Measurements from ENCODE around the gene TMEM38B.

The TMEM38B gene

GRCh38 chr9:105670315-105670714 lies 24.0 kb upstream of the TMEM38B start:
- Histone ChIP-seq H3K27me3 (ENCODE audit: control insufficient read depth, insufficient read depth, low read length) (no peaks in the 10 kb centered on the region), H3K9ac (ENCODE audit: low read length) (no peak overlapping the region), H3K4me1 (ENCODE audit: control insufficient read depth, low read depth, low read length) (peaks cover 6% of the 10 kb centered on the region), H3K9me3 (ENCODE audit: control insufficient read depth, low read depth, low read length) (no peaks in the 10 kb centered on the region), H3K4me3 (ENCODE audit: low read length) (no peak overlapping the region), H3K27ac (ENCODE audit: low read length) (no peak overlapping the region), H3K36me3 (ENCODE audit: control insufficient read depth, low read depth, low read length) (no peaks in the 10 kb centered on the region)

DNA sequence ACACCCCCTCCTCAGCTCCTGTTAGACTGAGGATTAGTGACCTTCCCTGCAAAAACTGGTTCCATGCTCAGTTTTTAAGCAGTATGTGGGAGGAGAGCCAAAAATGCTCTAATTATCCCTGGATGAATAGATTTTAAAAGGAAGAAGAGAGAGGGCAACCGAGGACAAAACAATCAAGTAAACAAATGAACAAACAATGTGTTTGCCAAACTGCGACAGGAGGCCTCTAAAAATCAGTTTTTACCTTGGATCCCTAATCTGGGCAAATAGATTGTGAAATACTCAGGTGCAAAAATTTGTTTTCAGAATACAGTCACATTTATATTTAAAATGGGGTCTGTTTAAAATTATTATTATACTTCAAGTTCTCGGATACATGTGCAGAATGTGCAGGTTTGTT lies 23.6 kb upstream of the TMEM38B start:
- Histone ChIP-seq H3K27me3 (ENCODE audit: control insufficient read depth, insufficient read depth, low read length) (no peaks in the 10 kb centered on the region), H3K27ac (ENCODE audit: low read length) (no peak overlapping the region), H3K9ac (ENCODE audit: low read length) (no peak overlapping the region), H3K36me3 (ENCODE audit: control insufficient read depth, low read depth, low read length) (no peaks in the 10 kb centered on the region), H3K4me1 (ENCODE audit: control insufficient read depth, low read depth, low read length) (peaks cover 6% of the 10 kb centered on the region), H3K4me3 (ENCODE audit: low read length) (no peak overlapping the region), H3K9me3 (ENCODE audit: control insufficient read depth, low read depth, low read length) (no peaks in the 10 kb centered on the region)

- no peaks in the 10 kb centered on the region for H3K27me3 ChIP-seq (ENCODE audit: control insufficient read depth, insufficient read depth, low read length)
- no peak overlapping the region for H3K9ac ChIP-seq (ENCODE audit: low read length)
- no peaks in the 10 kb centered on the region for H3K9me3 ChIP-seq (ENCODE audit: control insufficient read depth, low read depth, low read length)
- no peak overlapping the region for H3K27ac ChIP-seq (ENCODE audit: low read length)
- H3K36me3 ChIP-seq (ENCODE audit: control insufficient read depth, low read depth, low read length): no peaks in the 10 kb centered on the region
- no peak overlapping the region for H3K4me3 ChIP-seq (ENCODE audit: low read length)
- H3K4me1 ChIP-seq (ENCODE audit: control insufficient read depth, low read depth, low read length): peaks cover 6% of the 10 kb centered on the region
These were observed 21.6 kb upstream of the TMEM38B start for GRCh38 chr9:105672711-105673234.

DNA sequence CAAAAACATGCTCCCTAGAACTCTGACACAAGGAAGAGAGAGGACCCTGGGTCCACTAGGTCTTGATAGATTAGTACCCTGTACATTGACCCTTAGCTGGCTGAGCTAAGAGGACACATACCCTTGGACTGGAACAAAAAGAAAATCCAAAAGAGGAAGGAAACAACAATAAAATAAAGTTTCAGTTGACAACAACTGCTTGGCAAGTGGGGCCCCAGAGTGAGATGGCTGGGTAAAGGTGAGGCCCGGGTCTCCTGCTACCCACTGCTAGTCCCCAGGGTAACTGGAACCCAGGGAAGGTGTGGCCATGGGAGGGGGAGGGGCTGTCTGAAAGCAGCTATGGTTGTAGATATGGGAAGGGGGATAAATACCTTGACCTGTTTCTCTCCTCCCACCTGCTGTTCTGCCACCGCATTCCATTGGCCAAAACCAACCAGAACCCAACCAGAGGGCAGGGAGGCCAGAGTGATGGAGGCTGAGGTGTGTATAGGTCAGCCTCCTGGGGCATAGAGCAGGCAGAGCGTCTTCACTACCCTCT lies 20.4 kb upstream of the TMEM38B start:
- Histone ChIP-seq H3K4me3 (ENCODE audit: low read length) (no peak overlapping the region), H3K27me3 (ENCODE audit: control insufficient read depth, insufficient read depth, low read length) (no peaks in the 10 kb centered on the region), H3K9ac (ENCODE audit: low read length) (no peak overlapping the region), H3K36me3 (ENCODE audit: control insufficient read depth, low read depth, low read length) (no peaks in the 10 kb centered on the region), H3K9me3 (ENCODE audit: control insufficient read depth, low read depth, low read length) (no peaks in the 10 kb centered on the region), H3K27ac (ENCODE audit: low read length) (no peak overlapping the region), H3K4me1 (ENCODE audit: control insufficient read depth, low read depth, low read length) (peaks cover 17% of the 10 kb centered on the region)

DNA sequence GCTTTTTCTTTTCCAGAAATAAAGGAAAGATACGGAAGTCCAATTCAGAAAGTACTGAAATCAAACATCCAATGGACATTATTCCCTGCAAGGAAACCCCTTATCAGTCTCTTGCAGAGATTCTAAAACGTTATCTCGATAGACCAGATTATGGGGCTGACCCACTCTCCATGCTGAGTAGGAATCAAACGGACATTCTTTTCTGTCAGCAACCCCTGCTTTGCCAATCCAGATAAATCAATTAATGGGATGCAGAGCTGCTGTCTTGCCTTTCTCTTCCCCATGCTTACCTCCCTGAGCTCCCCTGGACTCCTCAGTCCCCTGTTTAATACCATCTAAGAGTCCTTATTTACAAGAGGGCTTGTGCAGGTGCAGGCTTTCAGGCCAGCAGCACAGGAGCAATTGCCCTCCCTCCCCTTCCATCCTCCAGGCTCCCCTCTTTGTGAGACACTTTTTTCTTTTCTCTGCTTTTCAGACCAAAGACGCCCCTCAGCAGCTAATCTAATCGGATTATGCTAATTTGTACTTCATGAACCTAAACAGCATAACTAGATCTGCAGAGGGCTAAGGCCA lies 17.9 kb upstream of the TMEM38B start:
- Histone ChIP-seq H3K9me3 (ENCODE audit: control insufficient read depth, low read depth, low read length) (no peaks in the 10 kb centered on the region), H3K36me3 (ENCODE audit: control insufficient read depth, low read depth, low read length) (no peaks in the 10 kb centered on the region), H3K27me3 (ENCODE audit: control insufficient read depth, insufficient read depth, low read length) (no peaks in the 10 kb centered on the region), H3K27ac (ENCODE audit: low read length) (no peak overlapping the region), H3K4me3 (ENCODE audit: low read length) (no peak overlapping the region), H3K9ac (ENCODE audit: low read length) (no peak overlapping the region), H3K4me1 (ENCODE audit: control insufficient read depth, low read depth, low read length) (peaks cover 20% of the 10 kb centered on the region)

DNA sequence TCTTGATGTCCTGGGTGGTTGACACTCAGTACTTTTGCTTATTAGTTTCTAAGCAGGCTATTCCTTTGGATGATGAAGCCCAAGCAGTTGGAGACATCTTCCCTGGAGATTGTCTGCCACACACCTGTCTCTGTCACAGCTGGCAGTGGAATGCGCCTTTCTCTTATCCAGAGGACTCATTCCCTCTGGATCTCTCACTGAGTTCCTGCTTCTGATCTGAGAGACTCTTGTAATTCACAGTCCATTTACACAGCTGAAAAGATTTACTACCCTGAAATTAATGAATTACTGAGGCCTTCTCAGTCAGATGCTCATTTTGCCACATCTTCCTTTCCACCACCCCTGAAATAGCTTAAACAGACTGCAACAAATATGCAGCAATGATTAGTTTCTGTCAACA lies 16.2 kb upstream of the TMEM38B start:
- H3K4me3 ChIP-seq (ENCODE audit: low read length): no peak overlapping the region
- no peaks in the 10 kb centered on the region for H3K27me3 ChIP-seq (ENCODE audit: control insufficient read depth, insufficient read depth, low read length)
- H3K36me3 ChIP-seq (ENCODE audit: control insufficient read depth, low read depth, low read length): no peaks in the 10 kb centered on the region
- no peak overlapping the region for H3K27ac ChIP-seq (ENCODE audit: low read length)
- no peak overlapping the region for H3K9ac ChIP-seq (ENCODE audit: low read length)
- H3K4me1 ChIP-seq (ENCODE audit: control insufficient read depth, low read depth, low read length): peaks cover 20% of the 10 kb centered on the region
- no peaks in the 10 kb centered on the region for H3K9me3 ChIP-seq (ENCODE audit: control insufficient read depth, low read depth, low read length)

- no peaks in the 10 kb centered on the region for H3K9me3 ChIP-seq (ENCODE audit: control insufficient read depth, low read depth, low read length)
- H3K9ac ChIP-seq (ENCODE audit: low read length): no peak overlapping the region
- H3K36me3 ChIP-seq (ENCODE audit: control insufficient read depth, low read depth, low read length): no peaks in the 10 kb centered on the region
- H3K4me1 ChIP-seq (ENCODE audit: control insufficient read depth, low read depth, low read length): peaks cover 17% of the 10 kb centered on the region
- no peak overlapping the region for H3K27ac ChIP-seq (ENCODE audit: low read length)
- no peak overlapping the region for H3K4me3 ChIP-seq (ENCODE audit: low read length)
- no peaks in the 10 kb centered on the region for H3K27me3 ChIP-seq (ENCODE audit: control insufficient read depth, insufficient read depth, low read length)
These were observed 15.6 kb upstream of the TMEM38B start for GRCh38 chr9:105678781-105679180.

GRCh38 chr9:105679257-105680022 lies 14.9 kb upstream of the TMEM38B start:
- no peak overlapping the region for H3K9ac ChIP-seq (ENCODE audit: low read length)
- no peaks in the 10 kb centered on the region for H3K36me3 ChIP-seq (ENCODE audit: control insufficient read depth, low read depth, low read length)
- H3K27me3 ChIP-seq (ENCODE audit: control insufficient read depth, insufficient read depth, low read length): no peaks in the 10 kb centered on the region
- no peak overlapping the region for H3K4me3 ChIP-seq (ENCODE audit: low read length)
- no peaks in the 10 kb centered on the region for H3K9me3 ChIP-seq (ENCODE audit: control insufficient read depth, low read depth, low read length)
- peaks cover 14% of the 10 kb centered on the region for H3K4me1 ChIP-seq (ENCODE audit: control insufficient read depth, low read depth, low read length)
- no peak overlapping the region for H3K27ac ChIP-seq (ENCODE audit: low read length)

- no peak overlapping the region for H3K9ac ChIP-seq (ENCODE audit: low read length)
- H3K27me3 ChIP-seq (ENCODE audit: control insufficient read depth, insufficient read depth, low read length): no peaks in the 10 kb centered on the region
- no peaks in the 10 kb centered on the region for H3K9me3 ChIP-seq (ENCODE audit: control insufficient read depth, low read depth, low read length)
- no peaks in the 10 kb centered on the region for H3K36me3 ChIP-seq (ENCODE audit: control insufficient read depth, low read depth, low read length)
- no peak overlapping the region for H3K27ac ChIP-seq (ENCODE audit: low read length)
- H3K4me1 ChIP-seq (ENCODE audit: control insufficient read depth, low read depth, low read length): peaks cover 14% of the 10 kb centered on the region
- no peak overlapping the region for H3K4me3 ChIP-seq (ENCODE audit: low read length)
These were observed 13.0 kb upstream of the TMEM38B start for GRCh38 chr9:105681313-105681712.

- no peaks in the 10 kb centered on the region for H3K36me3 ChIP-seq (ENCODE audit: control insufficient read depth, low read depth, low read length)
- H3K9ac ChIP-seq (ENCODE audit: low read length): no peak overlapping the region
- no peak overlapping the region for H3K27ac ChIP-seq (ENCODE audit: low read length)
- H3K9me3 ChIP-seq (ENCODE audit: control insufficient read depth, low read depth, low read length): no peaks in the 10 kb centered on the region
- H3K4me3 ChIP-seq (ENCODE audit: low read length): no peak overlapping the region
- peaks cover 14% of the 10 kb centered on the region for H3K4me1 ChIP-seq (ENCODE audit: control insufficient read depth, low read depth, low read length)
- H3K27me3 ChIP-seq (ENCODE audit: control insufficient read depth, insufficient read depth, low read length): no peaks in the 10 kb centered on the region
These were observed 12.6 kb upstream of the TMEM38B start for GRCh38 chr9:105681724-105682123.

GRCh38 chr9:105683688-105684275 lies 10.6 kb upstream of the TMEM38B start:
- no peaks in the 10 kb centered on the region for H3K9me3 ChIP-seq (ENCODE audit: control insufficient read depth, low read depth, low read length)
- no peaks in the 10 kb centered on the region for H3K27me3 ChIP-seq (ENCODE audit: control insufficient read depth, insufficient read depth, low read length)
- H3K36me3 ChIP-seq (ENCODE audit: control insufficient read depth, low read depth, low read length): no peaks in the 10 kb centered on the region
- H3K4me3 ChIP-seq (ENCODE audit: low read length): no peak overlapping the region
- no peak overlapping the region for H3K9ac ChIP-seq (ENCODE audit: low read length)
- H3K27ac ChIP-seq (ENCODE audit: low read length): no peak overlapping the region
- H3K4me1 ChIP-seq (ENCODE audit: control insufficient read depth, low read depth, low read length): peaks cover 4% of the 10 kb centered on the region

Data from iPS-18a (cell line).